GM18508 (cell line): ENCODE results near the gene SLC41A3.
"Not testable (repeated sequence)": the region's sequence is repeated elsewhere in the genome, so short reads cannot be mapped to it uniquely, and the experiment has no call there.

Experiments used
- ATAC-seq: cut with Tn5 transposase; IDR thresholded peaks from one replicate; pipeline ENCODE4 v1.9.1; 2021; ENCODE audit warnings: moderate number of reproducible peaks; ENCODE audit not compliant: insufficient read depth, unreplicated experiment

The SLC41A3 gene

GRCh38 chr3:125963834-125964233 lies 120.1 kb downstream of the SLC41A3 start:
- ATAC-seq = not testable (repeated sequence)

GRCh38 chr3:125961289-125961589 lies 122.7 kb downstream of the SLC41A3 start:
- ATAC-seq = no peak

- no peak for ATAC-seq
Measured at GRCh38 chr3:125960456-125961288, 123.3 kb downstream of the SLC41A3 start.

- ATAC-seq = no peak
Measured at GRCh38 chr3:125960066-125960424, 123.9 kb downstream of the SLC41A3 start.

GRCh38 chr3:125959317-125960065 lies 124.4 kb downstream of the SLC41A3 start:
- ATAC-seq = no peak

GRCh38 chr3:125958511-125959316 lies 125.2 kb downstream of the SLC41A3 start:
- no peak for ATAC-seq

GRCh38 chr3:125957674-125958510 lies 126.0 kb downstream of the SLC41A3 start:
- ATAC-seq = no peak

GRCh38 chr3:125957020-125957419 lies 126.9 kb downstream of the SLC41A3 start:
- not testable (repeated sequence) for ATAC-seq
